Activated CD8-positive, alpha-beta memory T cell treated with anti-CD3 and anti-CD28 coated beads, Interleukin-2, amount 50 U/mL, for 24 hours (primary cell): ENCODE results near the gene CST1.
"Not testable (repeated sequence)": the region's sequence is repeated elsewhere in the genome, so short reads cannot be mapped to it uniquely, and the experiment has no call there.

Source experiments
- DNase-seq: peaks from one replicate; pipeline ENCODE4 v3.0.0-alpha.2; 2020; ENCODE audit errors: extremely low read depth

Gene CST1

GRCh38 chr20:23750786-23751185 is at the start of gene CST1:
TSS of gene CST1 (minus strand) at chr20:23750935. CDS start at chr20:23750866, 69 bp downstream.
- DNase-seq: not testable (repeated sequence)

- not testable (repeated sequence) for DNase-seq
These were observed 48.6 kb upstream of the CST1 start for GRCh38 chr20:23799216-23799847.

GRCh38 chr20:23795526-23795925 is 44.8 kb upstream of the CST1 start:
- DNase-seq: no peak

GRCh38 chr20:23794841-23795240 is 44.1 kb upstream of the CST1 start:
- no peak for DNase-seq

GRCh38 chr20:23794065-23794464 is 43.3 kb upstream of the CST1 start:
- DNase-seq: no peak

- DNase-seq: no peak
These were observed 32.7 kb upstream of the CST1 start for GRCh38 chr20:23783447-23783846.

GRCh38 chr20:23782366-23782983 is 31.7 kb upstream of the CST1 start:
- no peak for DNase-seq

GRCh38 chr20:23778676-23779075 is 27.9 kb upstream of the CST1 start:
- not testable (repeated sequence) for DNase-seq

GRCh38 chr20:23777380-23777779 is 26.6 kb upstream of the CST1 start:
- DNase-seq: not testable (repeated sequence)

- no peak for DNase-seq
These were observed 25.5 kb upstream of the CST1 start for GRCh38 chr20:23776067-23776771.

GRCh38 chr20:23774081-23774480 is 23.3 kb upstream of the CST1 start:
- no peak for DNase-seq

- DNase-seq: no peak
These were observed 22.8 kb upstream of the CST1 start for GRCh38 chr20:23773579-23773978.

- no peak for DNase-seq
These were observed 22.4 kb upstream of the CST1 start for GRCh38 chr20:23773127-23773526.

GRCh38 chr20:23772074-23772473 is 21.3 kb upstream of the CST1 start:
- no peak for DNase-seq

GRCh38 chr20:23770384-23770783 is 19.6 kb upstream of the CST1 start:
- DNase-seq: no peak

- not testable (repeated sequence) for DNase-seq
These were observed 17.8 kb upstream of the CST1 start for GRCh38 chr20:23768520-23768919.

- no peak for DNase-seq
These were observed 15.8 kb upstream of the CST1 start for GRCh38 chr20:23766531-23766930.

GRCh38 chr20:23765578-23765977 is 14.8 kb upstream of the CST1 start:
- no peak for DNase-seq

GRCh38 chr20:23764630-23765029 is 13.9 kb upstream of the CST1 start:
- DNase-seq: not testable (repeated sequence)

GRCh38 chr20:23763345-23763744 is 12.6 kb upstream of the CST1 start:
- no peak for DNase-seq

GRCh38 chr20:23759306-23759940 is 8.7 kb upstream of the CST1 start:
- DNase-seq: no peak

GRCh38 chr20:23756792-23757191 is 6.1 kb upstream of the CST1 start:
- not testable (repeated sequence) for DNase-seq
